GM18499 (cell line): Measurements from ENCODE around the gene RHOG.

Source experiments
- ATAC-seq: cut with Tn5 transposase; IDR thresholded peaks from one replicate; pipeline ENCODE4 v1.9.1; 2021; ENCODE audit warnings: moderate number of reproducible peaks; ENCODE audit not compliant: insufficient read depth, unreplicated experiment

Gene RHOG

DNA sequence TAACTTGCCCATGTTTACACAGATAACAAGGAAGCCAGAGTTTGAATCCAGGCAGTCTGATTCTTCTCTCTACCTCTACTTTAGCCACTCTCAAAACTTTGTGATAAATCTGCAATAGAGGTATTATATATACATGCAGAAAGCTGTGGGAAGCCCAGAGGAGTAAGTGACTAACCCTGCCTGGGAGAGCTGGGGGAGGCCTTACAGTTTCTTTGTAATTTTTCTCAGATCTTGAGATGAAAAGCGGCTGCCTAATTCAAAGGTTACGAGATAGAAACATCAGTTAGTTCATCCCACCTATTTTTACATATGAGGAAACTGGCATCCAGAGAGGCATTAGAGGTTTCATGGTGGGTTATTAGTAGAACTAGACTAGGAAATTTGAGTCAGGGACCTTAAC, 19.6 kb upstream of the RHOG start:
- no peak for ATAC-seq

DNA sequence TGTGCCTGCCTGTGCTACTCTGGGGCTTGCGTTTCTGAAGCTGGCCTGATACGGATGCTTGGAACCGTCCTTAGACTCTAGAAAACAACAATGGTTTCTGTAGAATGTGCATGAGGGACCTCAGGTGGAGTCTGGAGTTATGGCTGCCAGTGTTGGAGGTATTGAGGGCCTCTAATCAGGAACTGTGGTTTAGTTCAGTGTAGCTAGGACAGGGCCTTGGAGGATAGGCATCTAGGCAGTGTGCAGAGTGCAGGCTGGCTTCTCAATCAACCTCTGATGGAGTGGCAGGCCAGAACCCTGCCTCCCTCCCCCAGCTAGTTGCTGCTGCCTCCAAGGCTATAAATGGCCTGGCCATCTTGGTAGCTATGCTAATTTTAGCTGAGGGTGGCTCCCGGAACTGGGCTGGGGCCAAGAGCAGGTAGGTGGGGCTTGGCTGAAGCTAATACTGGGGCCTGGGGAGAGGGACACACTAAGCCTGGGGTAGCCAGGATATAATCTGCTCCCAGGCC, 18.7 kb upstream of the RHOG start:
- no peak for ATAC-seq

DNA sequence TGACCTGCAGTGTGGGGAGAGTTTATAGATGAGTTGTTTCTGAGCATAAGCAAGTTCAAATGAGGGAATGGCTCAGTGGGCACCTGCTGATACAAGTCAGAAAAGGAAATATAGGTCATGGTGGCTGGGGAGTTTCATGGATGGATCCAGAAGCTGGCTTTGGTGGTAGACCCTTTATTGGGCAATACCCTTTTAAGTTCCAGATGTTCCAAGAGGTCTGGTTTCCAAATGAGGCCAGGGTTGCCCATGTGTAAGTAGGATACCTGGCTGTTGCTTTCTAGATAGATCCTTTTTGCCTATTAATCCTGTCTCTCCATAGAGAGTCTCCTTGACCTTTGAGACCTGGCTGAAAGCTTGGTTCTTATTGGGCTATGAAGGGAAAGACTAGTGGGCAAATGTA, 16.9 kb upstream of the RHOG start:
- no peak for ATAC-seq

DNA sequence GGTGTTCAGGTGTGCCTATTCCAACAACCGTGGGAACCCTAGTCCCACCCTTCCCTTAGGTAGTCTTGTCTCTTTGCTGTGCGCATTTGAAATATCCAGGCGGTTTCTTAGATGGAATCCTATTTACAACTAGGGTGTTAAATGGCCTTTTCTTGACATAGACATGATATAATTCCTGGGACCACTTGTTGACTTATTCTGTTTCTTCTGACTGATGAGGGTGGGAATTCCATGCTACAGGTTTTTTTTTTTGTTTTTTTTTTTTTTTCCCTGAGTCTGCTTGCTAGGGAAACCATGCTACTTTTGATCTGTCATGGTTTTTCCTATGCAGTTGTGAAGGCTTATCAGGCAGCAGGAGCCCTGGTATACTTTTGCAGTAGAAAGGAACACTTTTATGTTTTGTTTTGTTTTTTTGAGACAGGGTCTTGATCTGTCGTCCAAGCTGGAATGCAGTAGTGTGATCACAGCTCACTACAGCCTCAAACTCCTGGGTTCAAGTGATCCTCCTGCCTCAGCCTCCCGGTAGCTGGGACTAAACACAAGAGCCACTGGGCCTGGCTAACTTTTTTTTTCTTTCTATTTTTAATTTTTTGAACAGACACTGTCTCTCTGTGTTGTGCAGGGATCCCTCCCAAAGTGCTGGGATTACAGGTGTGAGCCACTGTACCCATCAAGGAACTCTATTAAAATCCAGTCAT, 16.2 kb upstream of the RHOG start:
- ATAC-seq = no peak

DNA sequence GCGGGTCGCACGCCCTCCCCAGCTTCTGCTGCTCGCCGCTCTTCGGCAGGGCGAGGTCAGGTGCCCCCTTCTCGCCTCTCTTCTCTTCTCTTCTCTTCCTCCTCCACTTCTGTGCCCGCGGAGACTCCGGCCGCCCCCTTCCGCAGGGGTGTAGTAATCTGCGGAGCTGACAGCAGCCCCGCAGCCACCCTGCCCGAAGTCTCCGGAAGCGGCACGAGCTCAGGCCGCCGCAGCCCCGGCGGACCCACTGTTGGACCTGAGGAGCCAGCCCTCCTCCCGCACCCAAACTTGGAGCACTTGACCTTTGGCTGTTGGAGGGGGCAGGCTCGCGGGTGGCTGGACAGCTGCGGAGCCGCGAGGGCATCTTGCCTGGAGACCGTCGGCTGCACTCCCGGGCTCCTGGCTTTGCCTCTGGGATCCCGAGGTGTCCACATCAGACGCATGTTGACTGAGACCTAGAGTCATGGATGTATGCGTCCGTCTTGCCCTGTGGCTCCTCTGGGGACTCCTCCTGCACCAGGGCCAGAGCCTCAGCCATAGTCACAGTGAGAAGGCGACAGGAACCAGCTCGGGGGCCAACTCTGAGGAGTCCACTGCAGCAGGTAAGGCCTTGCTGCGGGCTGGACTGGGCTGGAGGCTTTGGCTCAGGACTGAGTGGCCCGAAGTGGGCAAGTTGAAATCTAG, 15.2 kb upstream of the RHOG start:
- no peak for ATAC-seq

DNA sequence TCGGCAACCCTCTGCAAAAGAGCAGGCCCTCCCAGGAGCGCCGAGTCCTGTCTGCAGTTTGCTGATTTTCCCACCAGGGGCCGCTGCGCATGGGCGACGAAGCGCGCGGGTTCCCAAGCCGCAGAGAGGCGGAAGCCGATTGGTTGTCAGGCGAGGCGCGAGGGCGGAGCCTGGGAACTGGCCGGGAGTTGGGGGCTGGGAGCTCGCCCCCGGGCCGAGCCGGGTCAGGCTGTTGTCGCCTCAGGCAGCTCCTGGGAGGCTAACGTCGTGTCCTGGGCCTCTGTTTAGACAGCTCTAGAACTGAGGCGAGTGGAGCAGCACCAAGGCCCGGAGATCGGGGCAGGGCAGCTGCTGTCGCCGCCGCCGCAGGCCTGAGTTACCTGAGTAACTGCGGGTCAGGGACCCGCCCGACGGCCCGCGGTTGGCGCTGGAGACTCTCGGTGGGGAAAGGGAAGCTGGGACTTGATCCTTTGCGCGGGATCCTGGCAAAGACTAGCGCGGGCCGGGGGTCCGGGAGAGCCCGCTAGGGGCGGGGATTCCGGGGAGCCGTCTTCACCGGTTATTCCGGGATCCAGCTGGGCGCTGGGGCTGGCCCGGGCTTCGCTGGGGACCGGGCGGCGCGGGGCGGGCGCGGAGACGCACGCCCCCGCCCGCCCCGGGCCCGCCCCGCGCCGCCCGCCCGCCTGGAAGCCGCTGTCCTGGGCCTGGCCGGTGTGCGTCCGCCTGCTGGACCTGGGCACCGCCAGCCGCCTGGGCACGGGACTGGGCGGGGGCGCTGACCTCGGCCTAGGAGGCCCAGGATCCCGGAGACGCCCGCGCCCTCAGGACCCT, 14.4 kb upstream of the RHOG start, which contains the start of gene STIM1:
TSS of gene STIM1 (plus strand) at position 688 of the 831 bp plus-strand sequence. CDS start 607 bp downstream, outside the sequence.
- ATAC-seq = peak; percentile 46

DNA sequence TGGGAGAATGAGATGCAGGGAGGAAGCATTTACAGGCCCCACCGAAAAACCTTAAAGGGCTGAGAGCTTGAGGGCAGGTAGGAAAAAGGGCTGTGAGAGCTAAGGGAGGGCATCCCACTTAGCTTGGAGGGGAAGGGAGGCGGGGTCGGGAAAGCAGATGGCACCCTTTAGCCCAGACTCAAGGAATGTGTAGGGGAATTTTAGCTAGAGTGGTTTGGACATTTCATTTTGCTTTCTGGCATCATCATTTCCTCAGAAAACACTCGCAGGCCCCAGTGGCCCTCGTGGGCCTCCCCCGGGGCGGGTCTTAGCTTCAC, 13.9 kb upstream of the RHOG start:
- no peak for ATAC-seq

DNA sequence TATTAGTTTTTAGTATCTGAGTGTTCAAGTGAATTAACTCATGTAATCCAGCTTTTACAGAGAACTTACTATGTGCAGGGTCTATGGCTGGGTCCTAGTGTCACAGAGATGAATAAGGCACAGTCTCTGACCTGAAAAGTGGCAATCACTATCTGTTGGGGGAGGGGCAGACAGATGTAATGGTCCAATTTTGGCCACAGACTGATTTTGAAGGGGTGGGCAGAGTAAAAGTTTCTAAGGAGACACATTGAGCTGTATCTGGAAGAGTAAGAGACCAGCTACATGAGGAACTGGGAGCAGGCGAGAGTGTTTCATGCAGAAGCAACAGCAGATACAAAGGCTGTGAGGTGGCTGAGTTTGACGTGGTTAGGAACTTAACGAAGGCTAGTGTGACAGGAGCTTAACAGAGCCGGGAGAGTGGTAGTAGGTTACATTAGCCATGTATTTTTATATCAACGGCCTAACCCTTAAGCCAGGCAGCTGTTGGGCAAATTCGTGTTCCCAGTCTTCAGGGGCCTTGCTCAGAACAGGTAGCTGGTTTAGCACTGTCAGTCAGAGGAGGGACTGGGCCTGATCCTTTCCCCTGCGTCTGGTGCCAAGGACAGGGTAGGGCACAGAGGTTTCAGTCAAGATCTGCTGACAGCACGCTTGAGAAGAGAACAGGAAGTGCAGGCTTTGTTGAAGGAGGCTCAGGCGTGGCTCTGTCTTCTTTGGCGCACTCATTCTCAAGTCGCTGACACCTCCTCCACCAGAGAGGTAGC, 13.3 kb upstream of the RHOG start:
- no peak for ATAC-seq

DNA sequence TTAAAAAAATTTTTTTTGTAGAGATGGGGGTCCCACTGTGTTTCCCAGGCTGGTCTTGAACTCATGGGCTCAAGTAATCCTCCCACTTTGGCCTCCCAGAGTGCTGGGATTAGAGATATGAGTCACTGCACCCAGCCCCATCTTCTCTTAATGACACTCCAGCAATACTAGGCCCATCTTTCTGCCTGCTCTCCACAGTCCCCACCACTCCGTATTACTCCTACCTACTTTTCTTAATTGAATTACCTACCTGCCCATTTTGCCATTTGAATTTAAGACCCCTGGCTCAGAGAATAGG, 12.7 kb upstream of the RHOG start:
- no peak for ATAC-seq

DNA sequence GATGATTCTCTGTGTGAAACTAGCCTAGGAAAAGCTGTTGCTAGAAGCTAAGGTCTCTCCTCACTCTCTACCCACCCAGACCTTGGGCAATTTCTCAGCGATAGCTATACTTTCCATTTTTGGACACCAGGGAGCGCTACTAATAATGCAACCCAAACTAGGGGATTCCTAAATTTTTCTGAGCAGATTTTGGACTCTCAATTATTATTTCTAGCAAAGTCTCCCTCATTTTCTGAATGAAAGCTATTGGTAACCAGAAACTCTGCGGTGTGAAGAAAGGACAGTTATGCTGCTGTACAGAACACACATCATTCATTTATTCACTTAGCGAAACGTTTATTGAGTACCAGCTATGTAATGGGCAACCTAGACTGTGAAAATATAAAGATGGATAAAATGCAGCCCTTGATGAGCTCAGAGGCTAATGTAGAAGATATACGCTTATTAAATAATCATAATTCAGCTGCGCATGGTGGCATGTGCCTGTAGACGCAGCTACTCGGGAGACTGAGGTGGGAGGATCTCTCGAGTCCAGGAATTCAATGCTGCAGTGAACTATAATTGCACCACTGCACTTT, 8.6 kb upstream of the RHOG start:
- no peak for ATAC-seq

DNA sequence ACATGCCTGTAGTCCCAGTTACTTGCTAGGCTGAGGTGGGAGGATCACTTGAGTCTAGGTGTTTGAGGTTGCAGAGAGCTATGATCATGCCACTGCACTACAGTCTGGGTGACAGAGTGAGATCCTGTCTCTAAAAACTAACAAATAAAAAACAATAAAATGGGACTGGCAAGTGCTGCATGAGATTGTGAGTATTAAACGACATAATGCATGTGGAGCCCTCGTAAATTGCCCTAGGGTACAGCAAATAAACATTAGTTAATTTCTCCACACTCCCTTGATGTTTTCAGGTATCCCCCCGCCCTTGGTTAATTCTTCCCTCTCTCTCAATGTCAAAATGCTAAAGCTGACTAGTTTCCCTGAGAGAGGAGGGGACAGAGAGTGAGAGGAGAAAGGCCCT, 4.9 kb upstream of the RHOG start:
- ATAC-seq = no peak

DNA sequence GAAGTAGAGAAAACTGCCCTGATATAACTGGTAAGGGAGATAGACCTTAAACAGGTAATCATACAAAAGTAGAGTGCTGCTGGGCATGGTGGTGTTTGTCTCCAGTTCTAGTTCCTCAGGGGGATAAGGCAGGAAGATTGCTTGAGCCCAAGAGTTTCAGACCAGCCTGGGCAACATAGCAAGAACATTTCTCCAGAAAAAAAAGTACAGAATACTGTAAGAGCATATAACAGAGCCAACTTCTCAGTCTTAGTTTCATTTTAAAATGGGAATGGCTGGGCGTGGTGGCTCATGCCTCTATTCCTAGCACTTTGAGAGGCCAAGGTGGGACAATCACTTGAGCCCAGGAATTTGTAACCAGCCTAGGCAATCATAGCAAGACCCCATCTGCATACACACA, 4.5 kb upstream of the RHOG start:
- no peak for ATAC-seq

DNA sequence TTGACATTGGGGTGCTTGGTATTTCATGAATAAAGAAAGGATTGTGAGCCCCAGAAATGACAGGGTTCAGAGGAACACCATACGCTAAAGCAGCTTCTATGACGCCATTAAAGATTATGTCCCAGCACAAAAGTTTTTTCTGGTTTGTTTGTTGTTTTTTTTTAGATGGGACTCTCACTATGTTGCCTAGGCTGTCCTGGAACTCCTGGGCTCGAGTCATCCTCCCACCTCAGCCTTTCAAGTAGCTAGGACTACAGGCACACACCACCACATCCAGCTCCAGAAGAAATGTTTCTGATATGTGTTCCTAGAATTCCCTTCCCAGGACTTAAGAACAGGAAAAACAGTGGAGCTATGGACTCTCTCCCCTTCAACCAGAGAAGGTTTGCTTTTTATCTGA, 2.6 kb upstream of the RHOG start:
- no peak for ATAC-seq

DNA sequence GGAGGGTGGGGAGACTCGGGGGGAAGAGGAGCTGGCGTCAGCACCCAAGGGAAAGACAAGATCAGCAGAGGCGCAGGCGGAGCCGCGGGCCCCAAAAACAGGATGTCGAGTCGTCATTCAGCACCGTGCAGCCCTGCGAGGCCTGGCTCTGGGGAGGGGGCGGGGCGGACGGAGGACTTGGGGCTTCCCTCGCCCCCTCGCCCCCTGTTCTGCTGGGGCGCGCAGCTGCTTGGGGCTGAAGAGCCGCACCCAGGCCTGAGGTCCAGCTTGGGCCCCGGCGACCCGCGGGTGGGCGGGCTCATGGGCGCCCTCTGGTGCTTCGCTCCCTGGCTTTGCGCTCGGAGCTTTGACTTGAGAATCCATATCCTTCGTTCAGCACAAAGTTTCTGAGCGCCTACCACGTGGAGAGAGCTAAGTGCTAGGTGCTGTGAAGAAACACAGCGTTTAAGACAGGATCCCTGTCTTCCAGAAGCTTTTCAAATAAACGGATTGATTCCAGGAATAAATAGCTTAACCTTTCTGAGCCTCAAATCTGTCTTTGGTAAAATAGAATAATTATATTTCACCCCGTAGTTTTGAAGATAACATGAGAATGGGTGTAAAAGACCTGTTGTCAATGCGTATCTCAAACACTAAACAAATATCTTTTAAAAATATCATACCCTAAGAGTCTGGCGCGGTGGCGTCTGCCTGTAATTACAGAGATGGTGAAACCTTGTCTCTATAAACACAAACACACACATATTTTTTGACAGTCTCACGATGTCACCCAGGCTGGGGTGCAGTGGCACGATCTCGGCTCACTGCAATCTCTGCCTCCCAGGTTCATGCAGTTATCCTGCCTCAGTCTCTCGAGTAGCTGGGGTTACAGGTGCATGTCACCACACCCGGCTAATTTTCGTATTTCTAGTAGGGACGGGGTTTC, 929 bp upstream of the RHOG start:
- ATAC-seq = peak; percentile 21

DNA sequence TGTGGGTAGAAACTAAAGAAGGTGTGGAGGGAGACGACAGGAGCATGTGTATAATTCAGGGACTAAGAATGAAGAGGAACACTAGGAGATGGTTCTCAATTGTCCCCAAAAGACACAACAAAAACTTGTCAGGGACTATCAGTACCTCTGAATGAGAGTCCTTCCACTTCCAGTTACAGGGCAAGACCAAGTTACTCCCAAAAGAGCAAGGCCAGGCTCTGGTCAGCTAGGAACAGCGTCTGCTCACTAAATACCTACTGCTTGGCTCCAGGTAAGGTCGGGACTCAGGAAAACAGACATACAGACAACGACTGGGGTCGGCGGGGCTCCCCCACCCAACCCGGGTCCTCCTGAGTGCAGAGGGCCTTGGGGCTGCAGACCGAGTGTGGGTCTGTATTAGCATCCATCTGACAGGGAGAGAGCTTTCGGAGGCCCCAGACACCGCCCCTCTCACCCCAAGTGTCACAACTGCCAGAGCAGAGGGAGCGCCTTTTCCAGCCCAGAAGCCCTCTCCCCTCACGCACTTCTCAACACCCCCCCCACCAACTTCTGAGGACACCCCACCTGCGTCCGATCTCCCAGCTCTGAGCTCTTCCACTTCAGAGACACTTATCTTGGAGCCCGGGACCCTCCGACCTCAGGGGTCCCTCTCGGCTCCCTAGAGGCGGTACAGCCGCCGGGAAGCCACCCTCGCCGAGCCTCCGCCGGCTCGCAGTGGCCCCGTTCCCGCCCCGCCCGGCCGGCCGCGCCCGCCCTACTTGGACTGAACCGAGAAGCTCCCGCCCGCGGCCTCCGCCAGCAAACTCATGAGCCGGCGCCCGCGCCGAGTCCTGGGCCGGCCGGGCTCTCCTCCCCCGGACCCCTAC, 522 bp downstream of the RHOG start:
- no peak for ATAC-seq

DNA sequence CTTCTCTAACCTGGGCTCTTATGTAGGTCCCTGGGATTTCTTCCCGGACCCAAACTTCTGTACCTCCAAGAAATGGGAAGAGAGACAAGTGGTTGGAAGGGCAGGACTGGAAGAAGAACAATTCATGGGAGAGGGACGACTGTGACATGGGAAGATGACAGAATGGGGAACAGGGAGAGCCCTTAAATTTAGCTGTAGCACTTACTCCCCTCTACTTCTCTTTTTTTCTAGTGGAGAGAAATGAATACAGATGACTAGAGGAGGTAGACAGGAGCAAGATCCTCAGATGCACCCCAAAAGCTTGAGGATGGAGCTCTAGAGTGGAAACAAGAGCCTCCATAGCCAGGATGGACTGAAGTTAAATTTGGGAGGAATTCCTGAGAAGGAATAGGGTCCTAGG, 2.3 kb downstream of the RHOG start:
- ATAC-seq = no peak

DNA sequence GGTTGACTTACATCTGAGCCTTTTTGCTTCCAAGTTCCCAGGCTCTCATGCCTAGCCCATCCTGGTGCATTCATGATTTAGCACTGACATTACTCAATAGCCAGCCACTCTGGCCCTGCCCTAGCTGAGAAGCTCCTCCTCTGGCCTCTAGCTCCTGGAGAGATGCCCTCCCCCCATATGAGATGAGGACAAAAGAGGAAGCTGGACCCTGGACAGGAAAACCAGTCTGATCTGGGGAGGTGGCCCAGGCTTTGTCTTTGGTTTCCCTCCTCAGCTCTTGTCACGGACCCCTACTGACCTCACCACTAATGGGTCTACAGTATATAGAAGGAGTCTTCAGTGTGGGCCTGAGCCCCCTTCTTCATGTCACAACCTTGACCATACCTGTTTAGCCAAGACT, 3.0 kb downstream of the RHOG start:
- ATAC-seq = no peak

DNA sequence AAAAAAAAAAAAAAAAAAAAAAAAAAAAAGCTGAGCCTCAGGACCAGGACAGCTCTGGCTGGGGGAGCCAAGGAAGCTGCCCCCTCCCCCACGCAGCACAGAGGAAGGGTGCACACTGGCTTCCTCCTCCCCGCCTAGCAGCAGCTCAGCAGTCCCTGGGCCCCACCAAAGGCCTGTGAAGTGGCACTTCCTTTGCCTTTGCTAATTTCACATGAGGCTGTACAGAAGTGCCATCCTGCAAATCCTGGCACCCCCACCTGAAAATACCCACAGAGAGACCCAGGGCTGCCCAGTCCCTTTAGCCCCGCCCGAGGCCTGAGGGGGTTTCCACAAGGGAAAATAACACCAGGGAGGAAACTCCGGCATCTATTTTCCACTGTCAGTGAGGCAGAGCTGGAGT, 3.9 kb downstream of the RHOG start:
- ATAC-seq = no peak
